Sigmoid colon (tissue), 4 donors: ENCODE results near the gene SLC16A12.

Experiments
- POLR2A ChIP-seq, 2 donors: fragments of 450-650 bp; IDR thresholded peaks; one replicate each; pipeline ENCODE4 v1.6.1; 2016; ENCODE audit warnings: antibody characterized with exemption in 2 of 2, mild to moderate bottlenecking in 2 of 2, moderate library complexity in 2 of 2
- POLR2AphosphoS5 ChIP-seq, 4 donors: sonication (generic); formaldehyde crosslinking; IDR thresholded peaks; one replicate each; pipeline ENCODE4 v1.6.1; 2017; ENCODE audit warnings: antibody characterized with exemption in 4 of 4
- TF ChIP-seq, protein P1 (sequence below), 4 experiments: fragments of 450-650 bp in 3 of 4; fragments of 200-600 bp in 1 of 4; IDR thresholded peaks; one replicate each; pipeline ENCODE4 v1.5.1; 2016 to 2019; ENCODE audit warnings: antibody characterized with exemption in 4 of 4, mild to moderate bottlenecking in 3 of 4, moderate library complexity in 2 of 4

DNA sequence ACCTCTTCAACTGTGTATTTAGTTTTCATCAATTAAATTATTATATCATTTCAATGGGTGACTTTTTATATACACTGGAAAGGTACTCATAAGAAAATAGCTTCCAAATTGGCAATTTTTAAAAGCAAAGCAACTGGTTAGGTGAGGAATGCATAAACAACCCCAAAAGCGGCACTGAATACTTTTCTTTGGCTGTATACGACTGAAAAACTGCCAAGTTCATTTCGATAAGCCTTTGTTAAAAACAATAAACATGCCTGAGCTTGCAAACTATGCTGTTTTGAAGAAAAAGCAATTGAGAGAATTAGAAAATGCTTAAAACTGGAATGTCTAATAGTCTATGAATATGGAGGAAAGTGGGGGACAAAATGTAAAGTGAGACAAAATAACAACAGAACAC, 2.9 kb downstream of the SLC16A12 start:
- TF ChIP-seq POLR2A (IDR thresholded peaks at IDR 0.05) (no peak), POLR2AphosphoS5 (IDR thresholded peaks at IDR 0.05) (no peak)
- TF ChIP-seq, protein P1, sequence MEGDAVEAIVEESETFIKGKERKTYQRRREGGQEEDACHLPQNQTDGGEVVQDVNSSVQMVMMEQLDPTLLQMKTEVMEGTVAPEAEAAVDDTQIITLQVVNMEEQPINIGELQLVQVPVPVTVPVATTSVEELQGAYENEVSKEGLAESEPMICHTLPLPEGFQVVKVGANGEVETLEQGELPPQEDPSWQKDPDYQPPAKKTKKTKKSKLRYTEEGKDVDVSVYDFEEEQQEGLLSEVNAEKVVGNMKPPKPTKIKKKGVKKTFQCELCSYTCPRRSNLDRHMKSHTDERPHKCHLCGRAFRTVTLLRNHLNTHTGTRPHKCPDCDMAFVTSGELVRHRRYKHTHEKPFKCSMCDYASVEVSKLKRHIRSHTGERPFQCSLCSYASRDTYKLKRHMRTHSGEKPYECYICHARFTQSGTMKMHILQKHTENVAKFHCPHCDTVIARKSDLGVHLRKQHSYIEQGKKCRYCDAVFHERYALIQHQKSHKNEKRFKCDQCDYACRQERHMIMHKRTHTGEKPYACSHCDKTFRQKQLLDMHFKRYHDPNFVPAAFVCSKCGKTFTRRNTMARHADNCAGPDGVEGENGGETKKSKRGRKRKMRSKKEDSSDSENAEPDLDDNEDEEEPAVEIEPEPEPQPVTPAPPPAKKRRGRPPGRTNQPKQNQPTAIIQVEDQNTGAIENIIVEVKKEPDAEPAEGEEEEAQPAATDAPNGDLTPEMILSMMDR (IDR thresholded peaks at IDR 0.05): no peak
